HG02763 (cell line): ENCODE results near the gene PRMT5.
"Not testable (repeated sequence)": the region's sequence is repeated elsewhere in the genome, so short reads cannot be mapped to it uniquely, and the experiment has no call there.

ENCODE experiments used
- ATAC-seq: cut with Tn5 transposase; IDR thresholded peaks from one replicate; pipeline ENCODE4 v1.9.1; 2021; ENCODE audit warnings: mild to moderate bottlenecking, moderate library complexity; ENCODE audit not compliant: unreplicated experiment

The PRMT5 gene

GRCh38 chr14:22935156-22935555, 6.0 kb upstream of the PRMT5 start:
- ATAC-seq: no peak

GRCh38 chr14:22932146-22932545, 3.0 kb upstream of the PRMT5 start:
- no peak for ATAC-seq

GRCh38 chr14:22929961-22930364, 787 bp upstream of the PRMT5 start:
- ATAC-seq: no peak

- no peak for ATAC-seq
These were observed 706 bp downstream of the PRMT5 start for GRCh38 chr14:22928237-22929103.

- no peak for ATAC-seq
These were observed 2.9 kb downstream of the PRMT5 start for GRCh38 chr14:22926316-22926715.

GRCh38 chr14:22925513-22925912, 3.7 kb downstream of the PRMT5 start:
- no peak for ATAC-seq

GRCh38 chr14:22923746-22924145, 5.4 kb downstream of the PRMT5 start:
- no peak for ATAC-seq

GRCh38 chr14:22922294-22922693, 6.9 kb downstream of the PRMT5 start:
- ATAC-seq: no peak

GRCh38 chr14:22920697-22921096, 8.5 kb downstream of the PRMT5 start:
- ATAC-seq: no peak

GRCh38 chr14:22919601-22919921, 9.6 kb downstream of the PRMT5 start:
- ATAC-seq: peak; percentile 7

GRCh38 chr14:22918804-22919600, 10.2 kb downstream of the PRMT5 start, which contains the start of gene RBM23:
RBM23 (minus strand) TSS chr14:22919149.
- ATAC-seq: peak; percentile 82

- ATAC-seq: no peak
These were observed 13.2 kb downstream of the PRMT5 start for GRCh38 chr14:22915886-22916521.

GRCh38 chr14:22914836-22915235, 14.3 kb downstream of the PRMT5 start:
- ATAC-seq: not testable (repeated sequence)

- no peak for ATAC-seq
These were observed 18.3 kb downstream of the PRMT5 start for GRCh38 chr14:22910916-22911315.

GRCh38 chr14:22908601-22909000, 20.6 kb downstream of the PRMT5 start:
- ATAC-seq: no peak

- no peak for ATAC-seq
These were observed 21.7 kb downstream of the PRMT5 start for GRCh38 chr14:22907429-22907828.

- ATAC-seq: no peak
These were observed 23.1 kb downstream of the PRMT5 start for GRCh38 chr14:22906073-22906472.

GRCh38 chr14:22905627-22906026, 23.5 kb downstream of the PRMT5 start:
- ATAC-seq: no peak

- no peak for ATAC-seq
These were observed 25.5 kb downstream of the PRMT5 start for GRCh38 chr14:22903742-22904087.

- no peak for ATAC-seq
These were observed 27.4 kb downstream of the PRMT5 start for GRCh38 chr14:22901799-22902198.

GRCh38 chr14:22900081-22900799, 28.9 kb downstream of the PRMT5 start:
- no peak for ATAC-seq
